Putamen (tissue), 1 donor: ENCODE results near the gene MACO1.
"Not testable (repeated sequence)": the region's sequence is repeated elsewhere in the genome, so short reads cannot be mapped to it uniquely, and the experiment has no call there.

Experiments
- DNase-seq: peaks from one replicate; pipeline ENCODE4 v3.0.0-alpha.2; 2016; ENCODE audit warnings: low spot score

Gene MACO1

DNA sequence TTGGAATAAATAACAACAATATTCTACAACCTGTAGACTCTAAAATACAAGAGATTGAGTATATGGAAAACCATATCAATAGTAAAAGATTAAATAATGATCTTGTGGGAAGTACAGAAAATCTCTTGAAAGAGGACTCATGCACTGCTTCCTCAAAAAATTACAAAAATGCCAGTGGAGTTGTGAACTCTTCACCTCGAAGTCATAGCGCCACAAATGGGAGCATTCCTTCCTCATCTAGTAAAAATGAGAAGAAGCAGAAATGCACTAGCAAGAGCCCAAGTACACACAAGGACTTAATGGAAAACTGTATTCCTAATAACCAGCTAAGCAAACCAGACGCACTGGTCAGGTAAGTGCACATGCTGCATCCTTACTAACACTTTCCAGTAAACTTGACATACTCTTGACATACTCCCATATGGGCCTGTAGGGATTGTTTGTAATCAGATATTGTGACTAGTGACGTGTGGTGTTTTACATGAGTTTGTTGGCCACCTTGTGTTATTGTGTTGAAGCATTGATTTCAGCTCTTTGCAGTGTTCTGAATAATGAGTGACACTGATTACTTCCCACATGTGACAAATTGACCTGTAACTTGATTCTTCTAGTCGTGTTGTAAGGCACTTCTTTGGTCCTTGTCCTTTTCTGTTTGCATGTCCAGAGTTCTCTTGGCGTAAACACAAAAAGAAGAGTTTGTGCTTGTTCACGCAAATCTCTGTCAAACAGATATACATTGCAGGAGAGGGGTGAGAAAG lies 28.0 kb downstream of the MACO1 start:
- DNase-seq = no peak

DNA sequence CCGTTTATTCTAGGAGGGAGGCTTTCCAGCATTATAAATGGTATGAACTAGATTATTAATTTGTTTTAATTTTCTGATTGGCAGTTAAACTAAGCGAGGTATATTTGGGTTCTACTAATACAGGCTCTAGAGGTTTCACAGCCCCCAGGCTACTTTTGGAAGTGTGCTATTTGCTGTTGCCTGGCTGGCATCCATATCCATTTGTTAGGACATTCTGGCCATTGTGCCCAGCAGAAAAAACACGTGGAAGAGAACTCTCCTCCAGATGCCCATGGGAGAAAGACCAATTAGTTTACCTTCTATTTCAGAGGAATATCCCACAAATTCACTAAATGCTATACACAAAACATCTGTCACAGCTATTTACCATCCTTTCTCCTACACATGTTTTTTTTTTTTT lies 29.3 kb downstream of the MACO1 start:
- no peak for DNase-seq

DNA sequence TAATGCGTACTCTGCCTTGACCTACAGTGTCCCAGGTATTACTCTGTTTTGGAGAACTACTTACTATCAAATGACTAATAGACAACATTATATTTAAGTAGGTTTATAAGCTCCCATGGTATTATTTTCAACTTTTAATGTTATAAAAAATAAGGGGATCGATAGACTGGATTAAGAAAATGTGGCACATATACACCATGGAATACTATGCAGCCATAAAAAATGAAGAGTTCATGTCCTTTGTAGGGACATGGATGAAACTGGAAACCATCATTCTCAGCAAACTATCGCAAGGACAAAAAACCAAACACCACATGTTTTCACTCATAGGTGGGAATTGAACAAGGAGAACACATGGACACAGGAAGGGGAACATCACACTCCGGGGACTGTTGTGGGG lies 30.1 kb downstream of the MACO1 start:
- not testable (repeated sequence) for DNase-seq

DNA sequence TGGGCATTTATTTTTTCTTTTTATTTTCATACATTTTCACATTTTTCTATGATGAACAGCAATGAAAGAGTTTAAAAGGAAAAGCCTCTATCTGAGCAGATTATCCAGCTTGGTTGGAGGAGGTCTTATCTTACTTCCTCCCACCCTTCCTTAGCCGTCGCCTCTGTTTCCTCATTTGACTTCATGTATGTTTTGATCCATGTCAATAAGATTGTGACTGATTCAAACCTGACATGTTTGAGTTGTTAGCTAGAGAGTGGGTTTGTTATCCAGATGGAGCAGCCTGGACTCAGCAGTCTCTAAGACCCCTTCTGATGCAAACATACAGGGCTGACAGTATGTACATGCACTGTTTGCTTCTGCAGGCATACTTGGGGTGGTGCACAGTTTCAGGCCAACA lies 31.2 kb downstream of the MACO1 start:
- no peak for DNase-seq

DNA sequence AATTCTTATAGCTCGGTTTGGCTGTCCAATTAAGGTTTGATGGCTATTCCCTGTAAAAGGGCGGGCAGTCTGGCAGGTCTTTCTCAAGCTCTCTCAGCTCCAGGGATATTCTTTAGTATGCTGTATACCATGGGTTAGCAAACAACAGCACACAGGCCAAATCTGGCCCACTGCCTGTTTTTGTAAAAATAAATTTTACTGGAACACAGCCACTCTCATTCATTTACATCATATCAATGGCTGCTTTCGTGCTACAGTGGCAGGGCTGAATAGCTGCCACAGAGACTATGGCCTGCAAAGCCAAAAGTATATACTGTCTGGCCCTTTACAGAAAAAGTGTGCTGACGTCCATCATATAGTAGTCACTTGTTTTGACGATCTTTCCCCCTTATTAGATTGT lies 32.0 kb downstream of the MACO1 start:
- no peak for DNase-seq

DNA sequence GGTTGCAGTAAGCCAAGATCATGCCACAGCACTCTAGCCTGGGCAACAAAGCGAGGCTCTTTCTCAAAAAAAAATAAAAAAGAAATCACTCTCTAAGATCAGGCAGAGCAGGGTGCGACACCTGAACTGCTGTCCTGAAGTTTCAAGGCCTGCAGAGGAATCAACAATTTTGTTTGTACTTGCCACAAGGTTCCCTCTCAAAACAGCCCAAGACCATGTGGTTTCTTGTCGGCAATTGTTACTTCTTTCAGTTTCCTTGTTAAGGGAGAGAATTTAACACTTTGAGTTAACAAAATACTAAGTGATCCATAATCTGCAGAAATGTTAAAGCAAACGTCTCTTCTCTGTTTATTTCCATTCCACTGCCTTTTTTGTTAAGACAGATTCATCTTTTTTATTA lies 36.5 kb downstream of the MACO1 start:
- no peak for DNase-seq

DNA sequence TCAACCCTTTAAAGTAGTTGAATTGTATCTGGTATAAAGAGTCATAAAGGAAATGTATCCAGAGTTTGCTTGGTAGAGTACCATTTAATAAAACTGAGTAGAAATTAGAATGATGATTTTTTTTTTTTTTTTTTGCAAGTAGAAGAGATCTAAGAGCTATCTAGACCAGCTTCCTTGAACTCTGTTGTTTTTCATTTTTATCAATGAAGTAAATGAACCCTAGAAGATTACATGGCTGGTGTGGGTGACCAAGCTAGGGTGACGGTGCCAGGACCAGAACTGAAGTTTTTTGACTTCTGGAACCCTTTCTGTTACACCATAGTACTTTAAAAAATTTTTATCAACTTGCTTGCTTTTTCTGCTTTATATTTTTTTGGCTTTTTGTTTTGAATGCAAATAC lies 36.9 kb downstream of the MACO1 start:
- no peak for DNase-seq

DNA sequence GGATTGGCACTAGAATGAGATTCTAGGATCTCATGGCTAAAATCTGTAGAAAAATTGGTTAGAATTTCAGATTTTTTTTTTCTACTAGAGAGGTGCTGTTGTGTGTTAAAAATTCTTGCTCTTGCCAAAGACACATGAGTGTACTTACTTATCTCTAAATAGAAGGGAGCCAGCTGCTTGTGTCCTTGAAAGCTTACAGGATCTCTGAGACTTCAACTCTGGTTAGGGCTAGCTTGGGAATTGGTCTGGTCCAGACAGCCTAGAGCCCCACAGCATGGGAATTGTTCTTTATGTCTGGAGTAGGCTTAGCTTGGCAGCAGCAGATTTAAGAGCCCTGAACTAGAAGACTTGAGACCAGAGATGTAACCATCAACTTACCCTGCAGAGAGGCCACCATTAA lies 37.3 kb downstream of the MACO1 start:
- DNase-seq = no peak

DNA sequence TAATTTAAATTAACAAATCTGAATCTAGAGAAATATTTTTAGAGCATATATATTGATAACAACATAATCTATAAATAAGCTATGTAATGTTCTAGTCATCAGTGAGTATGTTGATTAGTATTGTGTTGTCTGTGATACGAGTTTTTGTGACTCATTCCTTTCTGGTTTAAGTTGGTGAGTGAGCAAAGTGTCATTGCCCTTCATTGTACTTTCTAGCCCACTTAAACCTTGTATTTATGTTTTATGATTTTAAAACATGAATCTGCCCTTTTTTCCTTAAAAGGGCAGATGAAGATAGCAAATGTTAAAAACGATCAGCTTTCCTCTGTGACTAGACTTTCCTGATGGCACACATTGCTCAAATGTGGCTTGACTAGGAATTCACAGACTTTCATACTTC lies 38.5 kb downstream of the MACO1 start:
- DNase-seq = no peak

DNA sequence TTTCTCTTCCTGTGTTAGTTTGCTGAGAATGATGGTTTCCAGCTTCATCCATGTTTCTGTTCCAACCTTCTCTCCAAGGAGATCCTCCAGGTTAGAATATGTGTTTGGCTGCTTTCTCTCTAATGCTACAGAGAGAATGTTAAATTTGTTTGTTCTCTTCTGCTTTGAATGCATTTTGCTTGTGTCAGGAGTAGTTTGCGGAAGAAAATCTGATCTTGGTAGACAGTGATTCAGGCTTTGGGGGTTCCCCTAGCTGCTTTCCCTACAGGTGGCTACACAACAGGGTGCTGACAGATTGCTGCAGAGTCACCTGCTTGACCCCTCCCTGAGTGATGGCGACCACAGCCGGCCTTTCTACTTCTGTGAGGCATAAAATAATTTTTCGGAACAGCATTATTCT lies 41.8 kb downstream of the MACO1 start:
- no peak for DNase-seq

DNA sequence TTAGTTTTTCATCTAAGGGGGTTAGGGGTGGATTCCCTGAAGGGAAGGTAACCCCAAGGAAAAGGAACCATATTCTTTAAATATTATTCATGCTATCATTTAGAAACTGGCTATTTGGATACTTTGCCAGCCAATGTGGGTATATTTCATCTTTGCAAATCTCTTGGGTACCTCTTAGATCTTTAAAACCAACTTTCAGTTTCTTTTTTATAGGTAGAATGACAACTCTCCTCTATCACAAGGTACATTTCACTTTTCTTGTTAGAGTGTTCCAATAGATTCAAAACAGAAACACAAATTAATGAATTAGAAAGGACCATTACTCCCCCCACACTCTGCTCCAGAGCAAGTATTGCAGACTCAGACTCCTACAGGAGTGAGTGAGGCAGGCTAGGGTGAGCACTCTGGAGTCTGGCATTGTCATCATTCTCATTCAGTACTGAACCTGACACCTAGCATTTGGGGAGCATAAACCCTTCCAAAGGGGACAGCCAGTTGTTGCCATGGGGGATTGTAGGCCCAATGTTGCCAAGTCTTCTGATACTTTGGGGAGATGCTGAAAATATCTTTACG lies 43.0 kb downstream of the MACO1 start:
- no peak for DNase-seq

DNA sequence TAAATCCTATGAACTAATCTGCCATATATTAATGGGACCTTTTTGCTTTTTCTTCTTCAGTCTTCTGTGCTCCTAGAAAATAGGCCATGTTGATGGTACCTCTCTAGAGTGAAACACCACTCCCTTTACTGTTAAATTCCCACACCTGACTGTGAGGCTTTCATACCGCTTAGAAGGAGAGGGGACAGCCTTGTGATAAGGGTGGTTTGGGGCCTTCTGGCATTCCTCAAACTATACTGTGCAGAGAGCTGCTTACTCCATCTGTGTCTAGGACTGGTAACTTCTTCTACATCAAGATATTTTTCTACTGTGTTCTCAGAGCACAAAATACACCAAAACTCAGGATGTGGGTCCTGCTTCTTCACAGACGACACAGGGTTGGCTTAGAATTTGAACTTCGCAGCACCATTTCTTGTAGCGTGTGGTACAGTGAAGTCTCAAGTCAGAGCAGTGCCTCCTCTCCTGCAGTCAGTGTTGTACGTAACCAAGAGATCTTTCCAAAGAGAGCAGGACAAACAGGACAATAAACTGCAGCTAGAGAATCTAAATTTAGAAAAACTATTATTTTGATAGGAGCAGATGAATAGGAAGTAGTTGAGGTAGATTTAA lies 43.8 kb downstream of the MACO1 start:
- DNase-seq = no peak

DNA sequence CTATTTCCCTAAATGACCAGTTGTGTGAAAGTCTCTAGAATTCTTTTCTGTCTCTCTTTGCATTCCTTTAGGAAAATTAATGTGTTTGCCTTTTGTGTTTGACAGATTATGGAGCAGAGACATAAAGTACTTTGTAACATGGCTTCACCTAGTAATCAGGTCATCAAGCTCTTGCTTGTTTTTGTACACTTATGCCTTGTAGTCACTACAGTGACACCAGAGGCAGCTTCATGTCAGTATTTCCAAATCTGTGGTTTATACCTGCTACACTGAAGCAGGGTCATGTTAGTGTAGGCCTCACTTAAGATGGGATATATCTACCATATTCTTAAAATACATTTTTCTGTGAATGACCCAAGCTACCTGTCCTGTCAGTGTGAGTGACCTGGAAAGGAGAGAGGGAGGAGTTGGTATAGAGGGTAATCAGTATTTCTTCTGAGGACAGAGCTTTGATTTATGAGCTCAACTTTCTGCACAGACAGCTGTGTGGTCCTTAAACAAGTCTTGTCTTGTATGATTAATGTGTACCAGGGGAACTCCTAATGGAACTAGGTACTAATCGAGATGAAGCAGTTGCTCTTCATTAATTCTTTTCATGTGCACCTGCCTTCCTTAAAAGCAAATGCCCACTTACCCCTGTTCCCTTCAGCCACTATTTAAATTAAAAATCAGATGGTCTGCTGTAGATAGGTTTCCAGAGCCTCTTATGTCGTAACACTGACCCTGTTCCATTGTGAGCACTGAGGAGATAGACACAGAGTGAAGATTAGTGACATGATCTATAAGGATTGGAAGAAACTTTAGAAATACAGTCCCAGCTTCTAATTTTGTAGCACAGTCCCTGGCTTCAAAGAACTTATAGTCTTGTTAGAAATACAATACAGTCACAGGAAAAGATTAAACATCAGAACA lies 45.7 kb downstream of the MACO1 start:
- DNase-seq = no peak

DNA sequence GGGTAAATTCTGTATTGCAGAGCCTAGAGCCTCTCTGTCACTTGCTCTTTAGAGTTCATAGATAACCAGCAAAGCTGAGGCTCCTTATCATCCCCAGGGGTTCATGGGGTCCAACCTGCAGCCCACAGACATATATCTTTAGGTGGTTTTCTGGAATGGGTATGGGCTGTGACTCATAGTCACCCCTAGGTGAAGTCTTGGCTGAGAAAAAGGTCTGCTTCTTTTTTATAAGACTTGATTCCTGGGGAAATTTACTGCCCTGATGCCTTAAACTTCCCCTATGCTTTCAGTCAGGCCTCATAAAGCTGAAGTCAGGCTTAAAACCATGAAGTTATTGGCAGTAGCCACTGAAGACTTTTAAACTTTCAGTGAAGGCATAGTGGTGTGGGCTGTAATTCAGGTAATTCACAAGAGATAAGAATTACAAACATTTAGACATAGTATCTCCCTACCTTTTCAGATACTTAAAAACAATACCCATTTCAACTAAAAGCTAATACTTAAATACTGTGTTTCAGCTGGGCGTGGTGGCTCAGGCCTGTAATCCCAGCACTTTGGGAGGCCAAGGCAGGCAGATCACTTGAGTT lies 46.8 kb downstream of the MACO1 start:
- DNase-seq = no peak

DNA sequence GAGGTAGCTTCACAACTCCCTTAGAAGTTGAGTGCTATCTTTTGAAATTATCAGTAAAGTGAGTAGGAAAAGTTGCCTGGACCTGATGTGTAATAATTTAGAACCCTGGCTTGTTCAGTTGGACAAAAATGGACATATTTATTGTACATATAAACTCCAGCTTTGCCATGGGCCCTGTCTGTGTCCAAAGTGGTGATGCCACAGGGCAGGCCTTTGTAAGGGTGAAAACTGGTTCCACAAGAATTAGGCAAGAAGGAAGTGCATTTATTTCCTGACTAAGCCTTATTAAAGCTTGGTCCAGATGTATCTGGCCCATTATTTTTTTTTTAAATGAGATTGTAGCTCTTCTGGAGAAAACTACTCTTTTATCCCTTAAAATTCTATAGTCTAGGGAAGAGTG lies 47.9 kb downstream of the MACO1 start:
- no peak for DNase-seq

DNA sequence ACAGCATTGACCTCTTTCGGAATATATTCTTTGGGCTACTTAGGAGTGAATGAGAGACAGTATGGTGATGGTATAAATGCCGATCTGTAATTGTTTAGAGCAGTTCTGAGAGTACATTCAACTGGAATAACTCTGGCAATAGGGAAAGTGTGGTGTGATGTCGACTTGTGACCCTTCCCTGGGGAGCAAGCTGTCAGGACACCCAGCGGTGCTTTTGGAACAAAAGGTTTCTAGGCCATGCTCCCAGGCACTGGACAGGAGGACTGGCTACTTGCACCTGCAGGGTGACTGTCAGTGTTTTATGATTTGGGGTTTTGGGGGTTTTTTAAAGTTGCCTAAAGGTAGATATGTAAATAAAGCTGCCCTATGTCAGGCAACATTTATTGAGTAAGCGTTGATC lies 50.9 kb downstream of the MACO1 start:
- DNase-seq = no peak

DNA sequence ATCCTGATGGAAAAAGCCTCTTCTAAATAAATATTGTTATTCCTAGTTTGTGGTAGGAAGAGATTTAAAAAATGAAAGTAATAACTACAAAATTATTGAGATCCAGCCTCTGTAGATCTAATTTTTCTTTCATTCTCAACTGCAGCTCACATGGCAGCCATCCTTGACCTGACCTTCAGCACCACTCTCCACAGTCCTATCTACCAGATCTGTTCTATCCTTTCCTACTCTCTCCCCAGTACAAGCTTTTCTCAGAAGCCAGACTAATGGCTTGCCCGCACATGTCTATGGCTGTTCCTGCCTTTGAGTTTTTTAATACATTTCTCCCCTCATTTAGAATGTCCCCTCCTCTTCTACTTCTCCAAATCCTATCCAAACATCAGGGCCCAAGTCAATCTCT lies 51.5 kb downstream of the MACO1 start:
- no peak for DNase-seq

DNA sequence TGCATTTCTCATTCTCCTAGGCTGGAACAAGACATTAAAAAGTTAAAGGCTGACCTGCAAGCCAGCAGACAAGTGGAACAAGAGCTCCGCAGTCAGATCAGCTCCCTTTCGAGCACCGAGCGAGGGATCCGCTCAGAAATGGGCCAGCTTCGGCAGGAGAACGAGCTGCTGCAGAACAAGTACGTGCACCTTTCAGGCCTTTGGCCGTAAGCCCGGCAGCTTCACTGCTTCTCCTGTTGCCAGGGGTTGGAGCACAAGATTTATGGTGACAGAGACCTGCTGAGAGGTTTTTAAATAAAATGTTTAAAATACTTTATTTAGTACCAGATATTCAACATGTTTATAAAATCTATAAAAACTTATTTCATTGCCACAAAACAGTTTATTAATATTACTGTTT lies 53.4 kb downstream of the MACO1 start:
- DNase-seq = no peak

DNA sequence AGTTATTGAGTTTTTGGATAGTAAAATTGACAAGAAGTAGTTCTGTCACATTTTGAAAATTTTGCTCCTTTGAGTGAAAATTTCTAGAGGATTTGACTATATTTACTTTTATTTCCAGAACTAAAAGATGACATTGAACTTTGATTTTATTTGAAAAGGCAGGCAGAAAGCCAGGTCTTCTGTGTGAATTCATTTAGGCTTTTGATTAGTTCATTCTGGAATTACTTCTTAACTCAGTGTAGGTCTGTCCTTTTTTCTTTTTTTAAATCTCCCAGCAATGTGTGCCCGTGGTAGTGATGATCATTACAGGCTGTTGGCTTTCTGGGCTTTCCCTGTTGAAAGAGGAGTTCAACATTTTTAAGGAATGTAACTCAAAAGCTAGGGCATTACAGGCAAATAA lies 53.8 kb downstream of the MACO1 start:
- DNase-seq = no peak

DNA sequence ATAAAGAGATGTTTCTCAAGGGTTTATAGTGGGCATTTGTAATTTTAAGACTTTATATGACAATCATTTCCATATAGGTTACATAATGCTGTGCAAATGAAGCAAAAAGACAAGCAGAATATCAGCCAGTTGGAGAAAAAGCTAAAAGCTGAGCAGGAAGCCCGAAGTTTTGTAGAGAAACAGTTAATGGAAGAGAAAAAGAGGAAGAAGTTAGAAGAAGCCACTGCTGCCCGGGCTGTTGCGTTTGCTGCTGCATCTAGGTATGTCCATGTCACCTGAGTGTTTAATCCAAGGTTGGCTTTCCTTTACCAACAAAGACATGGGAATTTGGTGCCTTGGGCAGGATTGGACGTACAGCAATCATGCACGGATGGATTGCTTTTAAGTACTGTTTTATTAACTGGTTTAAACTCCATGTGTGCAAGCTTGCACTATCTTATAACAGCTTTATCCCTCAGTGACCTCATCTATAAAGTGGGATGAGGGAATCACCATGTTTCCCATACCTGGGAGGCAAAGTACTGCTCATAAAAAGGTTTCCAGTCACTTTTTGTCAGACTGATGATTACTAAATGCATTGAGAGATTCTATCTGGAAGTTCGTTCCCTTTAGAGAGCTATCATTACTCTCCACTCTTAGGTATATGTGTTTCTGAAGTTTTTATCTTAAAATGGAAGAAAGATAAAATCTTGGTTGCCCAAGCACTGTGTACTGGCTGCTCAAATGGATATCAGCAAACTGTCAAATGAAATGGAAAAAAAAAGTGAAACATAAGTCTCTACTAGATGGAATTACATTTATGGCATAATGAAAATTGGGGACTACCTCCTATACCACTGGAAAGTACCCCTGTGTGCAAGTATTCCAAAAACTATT lies 55.1 kb downstream of the MACO1 start:
- DNase-seq = no peak

DNA sequence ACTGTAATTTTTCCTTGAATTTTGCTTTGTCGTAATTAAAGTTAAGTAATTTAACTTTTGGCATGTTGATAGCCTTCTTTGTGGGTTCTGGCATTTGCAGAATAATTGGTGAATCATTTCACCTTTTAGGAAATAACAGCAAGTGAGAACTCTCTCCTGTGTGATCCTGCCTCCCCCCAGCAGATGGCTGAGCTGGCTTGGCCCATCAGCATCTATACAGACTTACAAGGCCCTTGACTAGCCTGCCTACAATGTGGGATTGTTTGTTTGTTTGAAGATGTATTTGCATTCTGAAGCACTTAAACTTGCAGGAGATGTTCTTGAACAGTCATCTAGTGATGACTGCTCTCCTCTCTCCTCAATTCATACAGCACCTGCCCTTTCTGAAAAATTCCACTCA lies 55.9 kb downstream of the MACO1 start:
- no peak for DNase-seq
